CD14-positive monocyte (primary cell): ENCODE results near the gene KHDRBS1. TPM values are rescaled to one million over a fixed set of nuclear protein-coding genes. Genes with fewer than 3 reads are reported as not detected.

Experiments
- DNase-seq, 3 donors: peaks; one replicate each; pipeline ENCODE4 v3.0.0-alpha.2; 2011 to 2022
- H2AFZ ChIP-seq: 2 replicates; pipeline ENCODE4 v1.6.0; 2012; ENCODE audit warnings: mild to moderate bottlenecking, low read depth, low read length, inconsistent platforms; ENCODE audit not compliant: insufficient read depth, poor library complexity, severe bottlenecking
- H3K27ac ChIP-seq, 2 donors: 1 replicate in 1 of 2; 2 replicates in 1 of 2; pipeline ENCODE4 v1.5.1; 2012 to 2013; ENCODE audit warnings: low read length in 2 of 2, control low read depth in 1 of 2, inconsistent platforms in 1 of 2, low read depth in 1 of 2, mild to moderate bottlenecking in 1 of 2
- H3K27me3 ChIP-seq, 2 donors: one replicate each; pipeline versions ENCODE4 v1.6.0 to v1.6.1; 2011 to 2013; ENCODE audit warnings: low read length in 2 of 2; ENCODE audit not compliant: control insufficient read depth in 2 of 2, insufficient read depth in 2 of 2
- H3K36me3 ChIP-seq, 2 donors: replicated peaks in 1 of 2; 1 replicate in 1 of 2; 2 replicates in 1 of 2; pipeline versions ENCODE4 v1.5.1 to v1.6.1; 2012 to 2013; ENCODE audit warnings: low read length in 2 of 2, control low read depth in 1 of 2, inconsistent platforms in 1 of 2, mild to moderate bottlenecking in 1 of 2; ENCODE audit not compliant: insufficient read depth in 2 of 2, control insufficient read depth in 1 of 2
- H3K4me1 ChIP-seq, 2 donors: 1 replicate in 1 of 2; 2 replicates in 1 of 2; pipeline versions ENCODE4 v1.5.1 to v1.6.1; 2012 to 2013; ENCODE audit warnings: low read length in 2 of 2, control low read depth in 1 of 2, inconsistent platforms in 1 of 2, mild to moderate bottlenecking in 1 of 2, moderate library complexity in 1 of 2; ENCODE audit not compliant: insufficient read depth in 2 of 2, control insufficient read depth in 1 of 2
- H3K4me2 ChIP-seq: replicated peaks from 2 replicates; pipeline ENCODE3; 2012; ENCODE audit warnings: low read length, moderate library complexity, mild to moderate bottlenecking; ENCODE audit not compliant: poor library complexity, severe bottlenecking; ENCODE audit errors: extremely low read depth
- H3K4me3 ChIP-seq, 3 experiments: fragments of 200-600 bp in 1 of 3; sonication (generic) in 1 of 3; replicated peaks in 1 of 3; 1 replicate in 2 of 3; 2 replicates in 1 of 3; pipeline ENCODE4 v1.5.1; 2011 to 2013; ENCODE audit warnings: low read length in 3 of 3, mild to moderate bottlenecking in 3 of 3, control low read depth in 2 of 3, low read depth in 2 of 3, inconsistent platforms in 1 of 3, moderate library complexity in 1 of 3
- H3K79me2 ChIP-seq: 2 replicates; pipeline ENCODE4 v1.6.0; 2012; ENCODE audit warnings: mild to moderate bottlenecking, control low read depth, inconsistent platforms, low read length, moderate library complexity; ENCODE audit not compliant: insufficient read depth
- H3K9ac ChIP-seq: 2 replicates; pipeline ENCODE4 v1.6.0; 2017; ENCODE audit warnings: low read length, mild to moderate bottlenecking; ENCODE audit not compliant: insufficient read depth, poor library complexity, severe bottlenecking
- H3K9me3 ChIP-seq, 2 donors: replicated peaks in 1 of 2; 1 replicate in 1 of 2; 2 replicates in 1 of 2; pipeline versions ENCODE4 v1.5.1 to v1.6.1; 2012 to 2013; ENCODE audit warnings: low read length in 2 of 2, control low read depth in 1 of 2; ENCODE audit not compliant: control insufficient read depth in 1 of 2, insufficient read depth in 1 of 2
- H4K20me1 ChIP-seq: 2 replicates; pipeline ENCODE4 v1.6.0; 2012; ENCODE audit warnings: mild to moderate bottlenecking, low read length, control low read depth, moderate library complexity; ENCODE audit not compliant: insufficient read depth
- H3K27ac Mint-ChIP-seq, 7 donors: one replicate each; pipeline ENCODE4 v1.8.0; 2020; ENCODE audit warnings: mild to moderate bottlenecking in 7 of 7, mixed read lengths in 7 of 7, moderate library complexity in 6 of 7, inconsistent platforms in 2 of 7
- H3K27me3 Mint-ChIP-seq, 3 donors: one replicate each; pipeline ENCODE4 v1.8.0; 2021 to 2022; ENCODE audit warnings: low read depth in 3 of 3, mild to moderate bottlenecking in 3 of 3, mixed read lengths in 3 of 3, moderate library complexity in 3 of 3, inconsistent platforms in 1 of 3
- H3K36me3 Mint-ChIP-seq, 2 donors: one replicate each; pipeline ENCODE4 v1.8.0; 2020; ENCODE audit warnings: mixed read lengths in 2 of 2, inconsistent platforms in 1 of 2, mild to moderate bottlenecking in 1 of 2
- H3K4me1 Mint-ChIP-seq: one replicate; pipeline ENCODE4 v1.8.0; 2020; ENCODE audit warnings: mild to moderate bottlenecking, mixed read lengths
- H3K4me3 Mint-ChIP-seq, 2 donors: one replicate each; pipeline ENCODE4 v1.8.0; 2020; ENCODE audit warnings: mild to moderate bottlenecking in 2 of 2, mixed read lengths in 2 of 2, moderate library complexity in 1 of 2
- H3K9me3 Mint-ChIP-seq, 7 donors: one replicate each; pipeline ENCODE4 v1.8.0; 2020 to 2022; ENCODE audit warnings: mixed read lengths in 7 of 7, mild to moderate bottlenecking in 6 of 7, moderate library complexity in 6 of 7, inconsistent platforms in 2 of 7
- WGBS: methylation state at CpG from one replicate; pipeline ENCODE4 v1.1.5; 2013; ENCODE audit warnings: missing lambda C conversion rate; ENCODE audit not compliant: insufficient coverage; 5-methylcytosine and 5-hydroxymethylcytosine counted together
- intact Hi-C, 2 donors: fragments of 100-400 bp; cut with micrococcal nuclease; formaldehyde crosslinking; loops; one replicate each; pipeline versions ENCODE4 v1.15.0 to v1.15.1; 2023
- polyA plus RNA-seq, 3 donors: library from polyadenylated mRNA; depleted of rRNA in 1 of 3; unstranded in 2 of 3; stranded (reverse) in 1 of 3; fragments of 300-500 nt in 2 of 3; fragments of >200 nt in 1 of 3; fragmentation: Illumina TruSeq in 2 of 3; gene quantifications; 1 replicate in 2 of 3; 2 replicates in 1 of 3; pipeline ENCODE4 v1.2.3, GENCODE V29; 2012 to 2021
- TF ChIP-seq, protein P1 (sequence below): fragments of 200-600 bp; IDR thresholded peaks from one replicate; pipeline ENCODE4 v1.8.0; 2022; ENCODE audit warnings: antibody characterized with exemption, mild to moderate bottlenecking

The KHDRBS1 gene
- polyA plus RNA-seq, 3 donors, result 40.7 to 65.6 (median 51.6) TPM

DNA sequence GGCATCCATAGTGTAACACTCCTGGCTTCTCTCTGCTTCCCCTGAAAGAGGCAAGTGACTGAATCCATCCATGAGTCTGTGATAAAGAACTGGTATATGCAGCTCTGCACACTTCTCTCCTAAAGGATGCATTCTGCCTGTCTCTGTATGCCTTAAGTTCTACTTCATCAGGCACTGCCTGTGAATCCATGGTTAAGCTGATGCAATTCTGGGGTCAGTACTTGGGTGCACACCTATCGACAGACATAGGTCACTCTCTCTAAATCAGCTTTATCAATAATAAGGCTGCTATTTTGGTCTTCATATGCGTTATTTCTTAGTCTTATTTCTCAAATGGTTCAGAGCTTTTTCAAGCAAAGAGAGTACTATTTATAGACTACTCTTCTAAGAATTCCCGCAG, 42.8 kb upstream of the KHDRBS1 start:
- Histone ChIP-seq H4K20me1 (no peaks in the 10 kb centered on the region), H2AFZ (no peak overlapping the region), H3K4me2 (no peak overlapping the region), H3K9ac (no peak overlapping the region), H3K4me3 (no peak overlapping the region), H3K27me3 (no peaks in the 10 kb centered on the region), H3K9me3 (no peaks in the 10 kb centered on the region), H3K4me1 (no peaks in the 10 kb centered on the region), H3K36me3 (no peaks in the 10 kb centered on the region), H3K27ac (no peak overlapping the region), H3K79me2 (no peaks in the 10 kb centered on the region)
- Mint-ChIP-seq H3K4me1 (no peaks in the 10 kb centered on the region), H3K27ac (no peak overlapping the region), H3K27me3 (peaks cover 1 to 7% (median 1%) of the 10 kb centered on the region in 3 donors), H3K9me3 (no peaks in the 10 kb centered on the region), H3K4me3 (no peak overlapping the region), H3K36me3 (no peaks in the 10 kb centered on the region)
- TF ChIP-seq, protein P1, sequence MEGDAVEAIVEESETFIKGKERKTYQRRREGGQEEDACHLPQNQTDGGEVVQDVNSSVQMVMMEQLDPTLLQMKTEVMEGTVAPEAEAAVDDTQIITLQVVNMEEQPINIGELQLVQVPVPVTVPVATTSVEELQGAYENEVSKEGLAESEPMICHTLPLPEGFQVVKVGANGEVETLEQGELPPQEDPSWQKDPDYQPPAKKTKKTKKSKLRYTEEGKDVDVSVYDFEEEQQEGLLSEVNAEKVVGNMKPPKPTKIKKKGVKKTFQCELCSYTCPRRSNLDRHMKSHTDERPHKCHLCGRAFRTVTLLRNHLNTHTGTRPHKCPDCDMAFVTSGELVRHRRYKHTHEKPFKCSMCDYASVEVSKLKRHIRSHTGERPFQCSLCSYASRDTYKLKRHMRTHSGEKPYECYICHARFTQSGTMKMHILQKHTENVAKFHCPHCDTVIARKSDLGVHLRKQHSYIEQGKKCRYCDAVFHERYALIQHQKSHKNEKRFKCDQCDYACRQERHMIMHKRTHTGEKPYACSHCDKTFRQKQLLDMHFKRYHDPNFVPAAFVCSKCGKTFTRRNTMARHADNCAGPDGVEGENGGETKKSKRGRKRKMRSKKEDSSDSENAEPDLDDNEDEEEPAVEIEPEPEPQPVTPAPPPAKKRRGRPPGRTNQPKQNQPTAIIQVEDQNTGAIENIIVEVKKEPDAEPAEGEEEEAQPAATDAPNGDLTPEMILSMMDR, result no peak
- 90% methylated on average over 2 of the region's 3 CpGs for WGBS
- no peak for DNase-seq
- intact Hi-C loops, result no loop called here

DNA sequence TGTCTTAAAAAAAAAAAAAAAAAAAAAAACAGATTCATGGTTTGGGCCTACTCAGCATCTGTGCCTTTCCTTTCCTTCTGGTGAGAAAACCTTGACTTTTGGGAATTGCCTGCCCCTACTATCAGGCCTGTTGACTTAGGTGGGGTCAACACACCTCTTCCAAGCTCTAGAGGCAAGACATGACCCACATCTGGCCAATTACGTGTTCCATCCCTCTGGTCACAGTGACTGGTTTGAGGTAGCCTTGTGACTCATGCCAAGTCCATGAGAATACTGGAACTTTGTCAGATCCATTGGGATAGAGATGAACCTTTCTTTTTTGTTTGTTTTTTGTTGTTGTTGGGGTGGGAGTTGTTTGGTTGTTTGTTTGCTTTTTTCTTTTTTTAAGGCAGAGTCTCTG, 37.3 kb upstream of the KHDRBS1 start:
- Histone ChIP-seq H2AFZ (no peak overlapping the region), H3K36me3 (no peaks in the 10 kb centered on the region), H3K27ac (no peak overlapping the region), H3K27me3 (no peaks in the 10 kb centered on the region), H4K20me1 (no peaks in the 10 kb centered on the region), H3K79me2 (no peaks in the 10 kb centered on the region), H3K4me1 (peaks cover 9 to 10% of the 10 kb centered on the region in 2 donors), H3K4me2 (no peak overlapping the region), H3K4me3 (no peak overlapping the region), H3K9me3 (no peaks in the 10 kb centered on the region), H3K9ac (no peak overlapping the region)
- TF ChIP-seq, protein P1, result no peak
- no peaks in the 10 kb centered on the region for H3K36me3 Mint-ChIP-seq
- H3K27me3 Mint-ChIP-seq, result peaks cover 0 to 5% (median 2%) of the 10 kb centered on the region in 3 donors
- DNase-seq, result no peak
- intact Hi-C loops, result no loop called here
- 100% methylated on average over 1 of the region's 1 CpG for WGBS
- H3K4me3 Mint-ChIP-seq, result no peak overlapping the region
- no peaks in the 10 kb centered on the region for H3K9me3 Mint-ChIP-seq
- peaks cover 14% of the 10 kb centered on the region for H3K4me1 Mint-ChIP-seq
- H3K27ac Mint-ChIP-seq, result no peak overlapping the region
